Panc1 (cell line): ENCODE results near the gene C11orf65. TPM values are rescaled to one million over a fixed set of nuclear protein-coding genes. Genes with fewer than 3 reads are reported as not detected.
"Not testable (repeated sequence)": the region's sequence is repeated elsewhere in the genome, so short reads cannot be mapped to it uniquely, and the experiment has no call there.

ENCODE experiments used
- ATAC-seq: fragments of 200-7000 bp; cut with Tn5 transposase; 2 replicates; pipeline ENCODE4 v1.9.1; 2020; ENCODE audit warnings: mild to moderate bottlenecking, moderate library complexity
- BruUV-seq: library from RNA; stranded (reverse); fragments of 400-500 nt; replicated peaks from 2 replicates; lab custom pipeline; 2021; lab: Mats Ljungman, UMichigan
- CTCF ChIA-PET: fragments of 300-600 bp; sonication (Branson Sonifier 250); formaldehyde crosslinking; loops from one replicate; lab custom pipeline; 2022; ENCODE audit warnings: antibody characterized with exemption; lab: Charles Lee
- POLR2A ChIA-PET: fragments of 300-600 bp; sonication (Branson Sonifier 250); formaldehyde crosslinking; loops from one replicate; lab custom pipeline; 2022; ENCODE audit warnings: antibody characterized with exemption; lab: Charles Lee
- DNase-seq: peaks from one replicate; pipeline ENCODE4 v3.0.0-alpha.2; 2010; ENCODE audit warnings: low read depth, low spot score
- H3K27ac ChIP-seq: 2 replicates; pipeline ENCODE4 v1.5.1; 2011; ENCODE audit warnings: mild to moderate bottlenecking, low read length, inconsistent platforms
- H3K27me3 ChIP-seq: fragments of 200-500 bp; sonication (Bioruptor generic); 2 replicates; pipeline ENCODE4 v1.6.0; 2014; ENCODE audit warnings: low read length, inconsistent platforms; ENCODE audit not compliant: control insufficient read depth, insufficient read depth
- H3K36me3 ChIP-seq: fragments of 200-500 bp; sonication (Bioruptor generic); 2 replicates; pipeline ENCODE4 v1.5.1; 2014; ENCODE audit warnings: inconsistent platforms, mild to moderate bottlenecking, low read length, moderate library complexity; ENCODE audit not compliant: control insufficient read depth, insufficient read depth
- H3K4me1 ChIP-seq: 2 replicates; pipeline ENCODE4 v1.5.1; 2011; ENCODE audit warnings: inconsistent platforms, mild to moderate bottlenecking, low read length, moderate library complexity; ENCODE audit not compliant: control insufficient read depth, insufficient read depth
- H3K4me3 ChIP-seq, 2 experiments: 2 replicates each; pipeline ENCODE4 v1.5.1; 2011 to 2012; ENCODE audit warnings: low read depth in 2 of 2, low read length in 2 of 2, mild to moderate bottlenecking in 2 of 2, inconsistent platforms in 1 of 2, moderate library complexity in 1 of 2
- H3K9me3 ChIP-seq: fragments of 200-500 bp; sonication (Bioruptor generic); 2 replicates; pipeline ENCODE4 v1.5.1; 2014; ENCODE audit warnings: low read depth, mild to moderate bottlenecking, inconsistent platforms, low read length, moderate library complexity; ENCODE audit not compliant: control insufficient read depth, insufficient read depth
- POLR2AphosphoS5 ChIP-seq: IDR thresholded peaks from 2 replicates; pipeline ENCODE4 v1.6.1; 2012; ENCODE audit warnings: mild to moderate bottlenecking, low read depth, low read length, moderate library complexity
- REST ChIP-seq, 2 experiments: IDR thresholded peaks; 2 replicates each; pipeline ENCODE4 v1.6.1; 2011 to 2012; ENCODE audit warnings: low read depth in 2 of 2, control low read depth in 1 of 2, low read length in 1 of 2, mild to moderate bottlenecking in 1 of 2, moderate library complexity in 1 of 2; ENCODE audit not compliant: insufficient read depth in 1 of 2
- SIN3A ChIP-seq: IDR thresholded peaks from 2 replicates; pipeline ENCODE4 v1.6.1; 2012; ENCODE audit warnings: low read depth, mild to moderate bottlenecking, low read length, moderate library complexity, borderline replicate concordance; ENCODE audit not compliant: insufficient read depth
- TCF7L2 ChIP-seq: IDR thresholded peaks from 2 replicates; pipeline ENCODE4 v1.6.1; 2011; ENCODE audit warnings: mild to moderate bottlenecking, low read depth, low read length, inconsistent platforms
- in situ Hi-C: cut with HindIII; loops from 2 replicates; pipeline ENCODE4 v1.10.0; 2016; ENCODE audit warnings: low sequenced_read_pairs, low pct_unique_long_range_greater_than_20kb
- intact Hi-C: fragments of 100-400 bp; cut with micrococcal nuclease; formaldehyde crosslinking; loops from one replicate; pipeline ENCODE4 v1.10.0; 2022; ENCODE audit not compliant: unreplicated experiment
- total RNA-seq: library from RNA; stranded (reverse); gene quantifications from one replicate; pipeline ENCODE4 v1.2.1, GENCODE V29; 2021; ENCODE audit not compliant: unreplicated experiment
- TF ChIP-seq, protein P1 (sequence below): fragments of 450-650 bp; IDR thresholded peaks from 2 replicates; pipeline ENCODE4 v1.5.1; 2017; ENCODE audit warnings: mild to moderate bottlenecking

The C11orf65 gene
- total RNA-seq, 1 experiment from 2014 or later: 0.18 TPM

DNA sequence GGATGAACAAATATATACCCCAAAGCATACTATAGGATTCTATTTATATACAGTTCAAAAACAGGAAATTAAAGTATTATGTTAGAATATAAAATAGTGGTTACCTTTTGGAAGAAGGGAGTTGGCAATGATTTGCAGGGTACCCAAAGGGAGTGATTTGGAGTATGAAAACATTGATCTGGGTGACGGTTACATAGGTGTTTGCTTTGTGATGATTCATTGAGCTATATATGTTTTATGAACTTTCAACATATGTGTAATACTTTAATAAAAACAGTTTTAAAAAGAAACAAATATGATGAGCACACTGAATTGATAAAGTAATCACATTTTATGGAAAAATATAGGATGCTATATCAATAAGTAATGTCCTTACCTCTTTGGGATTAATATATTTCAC, 36.0 kb downstream of the C11orf65 start:
- TF ChIP-seq SIN3A (no peak), REST (IDR thresholded peaks at IDR 0.05; ENCODE audit: insufficient read depth in 1 of 2, low read depth in 2 of 2, low read length in 1 of 2) (no peak), TCF7L2 (no peak), POLR2AphosphoS5 (no peak)
- TF ChIP-seq, protein P1, sequence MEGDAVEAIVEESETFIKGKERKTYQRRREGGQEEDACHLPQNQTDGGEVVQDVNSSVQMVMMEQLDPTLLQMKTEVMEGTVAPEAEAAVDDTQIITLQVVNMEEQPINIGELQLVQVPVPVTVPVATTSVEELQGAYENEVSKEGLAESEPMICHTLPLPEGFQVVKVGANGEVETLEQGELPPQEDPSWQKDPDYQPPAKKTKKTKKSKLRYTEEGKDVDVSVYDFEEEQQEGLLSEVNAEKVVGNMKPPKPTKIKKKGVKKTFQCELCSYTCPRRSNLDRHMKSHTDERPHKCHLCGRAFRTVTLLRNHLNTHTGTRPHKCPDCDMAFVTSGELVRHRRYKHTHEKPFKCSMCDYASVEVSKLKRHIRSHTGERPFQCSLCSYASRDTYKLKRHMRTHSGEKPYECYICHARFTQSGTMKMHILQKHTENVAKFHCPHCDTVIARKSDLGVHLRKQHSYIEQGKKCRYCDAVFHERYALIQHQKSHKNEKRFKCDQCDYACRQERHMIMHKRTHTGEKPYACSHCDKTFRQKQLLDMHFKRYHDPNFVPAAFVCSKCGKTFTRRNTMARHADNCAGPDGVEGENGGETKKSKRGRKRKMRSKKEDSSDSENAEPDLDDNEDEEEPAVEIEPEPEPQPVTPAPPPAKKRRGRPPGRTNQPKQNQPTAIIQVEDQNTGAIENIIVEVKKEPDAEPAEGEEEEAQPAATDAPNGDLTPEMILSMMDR: no peak

DNA sequence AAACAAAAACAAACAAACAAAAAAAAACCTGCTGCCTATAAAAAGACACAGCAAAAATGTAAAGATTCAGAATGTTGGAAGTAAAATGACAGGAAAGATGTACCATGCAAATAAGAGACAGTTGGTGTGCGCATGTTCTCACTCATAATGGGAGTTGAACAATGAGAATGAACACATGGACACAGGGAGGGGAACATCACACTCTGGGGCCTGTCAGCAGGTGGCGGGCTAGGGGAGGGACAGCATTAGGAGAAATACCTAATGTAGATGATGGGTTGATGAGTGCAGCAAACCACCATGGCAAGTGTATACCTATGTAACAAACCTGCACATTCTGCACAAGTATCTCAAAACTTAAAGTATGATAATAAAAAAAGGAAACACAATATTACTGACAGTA, 49.8 kb downstream of the C11orf65 start:
- peak; percentile 82 for ATAC-seq
- CTCF ChIA-PET, in situ Hi-C loops, H3K27ac ChIP-seq, H3K36me3 ChIP-seq, H3K4me1 ChIP-seq, BruUV-seq, H3K9me3 ChIP-seq, H3K27me3 ChIP-seq, H3K4me3 ChIP-seq: not testable (repeated sequence)
- POLR2A ChIA-PET: interaction anchor here (0.7 kb wide), 1 partner anchor 14 kb away, joined by 4 read pairs; no protein-coding TSS in a partner anchor
- TF ChIP-seq, protein P1: peak; percentile 84
- DNase-seq: peak; percentile 17
- intact Hi-C loops: loop anchor here (2.0 kb wide), 1 partner anchor 237 kb away; no protein-coding TSS in a partner anchor

More for the DNA sequence above, 36.0 kb downstream of the C11orf65 start:
- Histone ChIP-seq H3K4me1 (no peaks in the 10 kb centered on the region), H3K4me3 (no peak overlapping the region), H3K9me3 (peaks cover 4% of the 10 kb centered on the region; the same call in 1 of the 2 replicates), H3K36me3 (no peaks in the 10 kb centered on the region), H3K27me3 (no peaks in the 10 kb centered on the region), H3K27ac (no peak overlapping the region)
- intact Hi-C loops (no loop called here), in situ Hi-C loops (no loop called here)
- BruUV-seq: no TSS peak
- ChIA-PET CTCF (no interaction called here), POLR2A (no interaction called here)
- no peak for DNase-seq
- no peak for ATAC-seq
